ENCODE results near the gene CLDN3. TPM values are rescaled to one million over a fixed set of nuclear protein-coding genes. Genes with fewer than 3 reads are reported as not detected.

The CLDN3 gene
- total and polyA plus RNA-seq, 9 donors: 0.30 to 253 (median 7.8) TPM; not detected in 3

DNA sequence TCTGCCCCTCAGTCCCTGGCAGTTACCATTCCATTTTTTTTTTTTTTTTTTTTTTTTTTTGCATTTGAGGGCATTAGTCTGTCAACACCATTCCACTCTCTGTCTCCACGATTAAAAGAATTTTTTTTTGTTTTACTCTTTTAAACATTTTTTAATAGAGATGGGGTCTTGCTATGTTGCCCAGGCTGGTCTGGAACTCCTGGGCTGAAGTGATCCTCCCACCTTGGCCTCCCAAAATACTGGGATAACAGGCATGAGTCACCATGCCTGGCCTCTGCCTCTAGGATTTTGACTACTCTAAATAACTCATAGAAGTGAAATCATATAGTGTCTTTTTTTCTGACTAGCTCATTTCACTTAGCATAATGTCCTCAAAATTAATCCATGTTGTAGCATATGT lies 16.5 kb upstream of the CLDN3 start:
- WGBS, 3 donors: 69 to 82% (median 78%) methylated on average over 1 of the region's 1 CpG
- H3K4me1 ChIP-seq (ENCODE audit: insufficient read depth): no peaks in the 10 kb centered on the region
- no peaks in the 10 kb centered on the region for H3K27me3 ChIP-seq
- DNase-seq: no peak
- no peaks in the 10 kb centered on the region for H3K36me3 ChIP-seq
- H3K9me3 ChIP-seq: peaks cover 0 to 3% of the 10 kb centered on the region in 2 donors
- TF ChIP-seq, protein P1, sequence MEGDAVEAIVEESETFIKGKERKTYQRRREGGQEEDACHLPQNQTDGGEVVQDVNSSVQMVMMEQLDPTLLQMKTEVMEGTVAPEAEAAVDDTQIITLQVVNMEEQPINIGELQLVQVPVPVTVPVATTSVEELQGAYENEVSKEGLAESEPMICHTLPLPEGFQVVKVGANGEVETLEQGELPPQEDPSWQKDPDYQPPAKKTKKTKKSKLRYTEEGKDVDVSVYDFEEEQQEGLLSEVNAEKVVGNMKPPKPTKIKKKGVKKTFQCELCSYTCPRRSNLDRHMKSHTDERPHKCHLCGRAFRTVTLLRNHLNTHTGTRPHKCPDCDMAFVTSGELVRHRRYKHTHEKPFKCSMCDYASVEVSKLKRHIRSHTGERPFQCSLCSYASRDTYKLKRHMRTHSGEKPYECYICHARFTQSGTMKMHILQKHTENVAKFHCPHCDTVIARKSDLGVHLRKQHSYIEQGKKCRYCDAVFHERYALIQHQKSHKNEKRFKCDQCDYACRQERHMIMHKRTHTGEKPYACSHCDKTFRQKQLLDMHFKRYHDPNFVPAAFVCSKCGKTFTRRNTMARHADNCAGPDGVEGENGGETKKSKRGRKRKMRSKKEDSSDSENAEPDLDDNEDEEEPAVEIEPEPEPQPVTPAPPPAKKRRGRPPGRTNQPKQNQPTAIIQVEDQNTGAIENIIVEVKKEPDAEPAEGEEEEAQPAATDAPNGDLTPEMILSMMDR (IDR thresholded peaks at IDR 0.05): no peak
- no peak overlapping the region for H3K27ac ChIP-seq
- intact Hi-C loops (cut with DNase I): no loop called here
- no peak overlapping the region for H3K4me3 ChIP-seq

GRCh38 chr7:73779517-73779916 lies 9.4 kb upstream of the CLDN3 start:
- intact Hi-C loops (cut with DNase I): no loop called here
- no peaks in the 10 kb centered on the region for H3K4me1 ChIP-seq (ENCODE audit: insufficient read depth)
- no peak overlapping the region for H3K4me3 ChIP-seq
- TF ChIP-seq EP300 (IDR thresholded peaks at IDR 0.05) (no peak), POLR2A (IDR thresholded peaks at IDR 0.05) (no peak)
- TF ChIP-seq, protein P1 (IDR thresholded peaks at IDR 0.05): no peak
- no peaks in the 10 kb centered on the region for H3K36me3 ChIP-seq
- DNase-seq: no peak
- 53 to 63% (median 59%) methylated on average over 1 of the region's 1 CpG for WGBS, 3 donors
- H3K9me3 ChIP-seq: no peaks in the 10 kb centered on the region
- H3K27ac ChIP-seq: no peak overlapping the region
- no peaks in the 10 kb centered on the region for H3K27me3 ChIP-seq

- no peak for DNase-seq
- TF ChIP-seq, protein P1 (IDR thresholded peaks at IDR 0.05): no peak
- TF ChIP-seq EP300 (IDR thresholded peaks at IDR 0.05) (no peak), POLR2A (IDR thresholded peaks at IDR 0.05) (no peak)
- intact Hi-C loops (cut with DNase I): no loop called here
- Histone ChIP-seq H3K4me1 (ENCODE audit: insufficient read depth) (no peaks in the 10 kb centered on the region), H3K27me3 (no peaks in the 10 kb centered on the region), H3K9me3 (no peaks in the 10 kb centered on the region), H3K27ac (no peak overlapping the region), H3K4me3 (no peak overlapping the region), H3K36me3 (no peaks in the 10 kb centered on the region)
- WGBS, 3 donors: 84 to 90% (median 88%) methylated on average over 11 of the region's 11 CpGs
These were observed 8.8 kb upstream of the CLDN3 start for GRCh38 chr7:73778801-73779389.

GRCh38 chr7:73774923-73775322 lies 4.9 kb upstream of the CLDN3 start:
- TF ChIP-seq EP300 (IDR thresholded peaks at IDR 0.05) (no peak), POLR2A (IDR thresholded peaks at IDR 0.05) (no peak)
- TF ChIP-seq, protein P1 (IDR thresholded peaks at IDR 0.05): no peak
- Histone ChIP-seq H3K27me3 (no peaks in the 10 kb centered on the region), H3K27ac (no peak overlapping the region), H3K4me1 (ENCODE audit: insufficient read depth) (no peaks in the 10 kb centered on the region), H3K9me3 (no peaks in the 10 kb centered on the region), H3K4me3 (no peak overlapping the region), H3K36me3 (no peaks in the 10 kb centered on the region)
- intact Hi-C loops (cut with DNase I): no loop called here
- no peak for DNase-seq
- WGBS, 3 donors: 17 to 32% (median 18%) methylated on average over 1 of the region's 1 CpG

All from ovary (tissue), 9 donors.